ENCODE data around the gene RIMKLA.

GRCh38 chr1:42433369-42433768 lies 52.8 kb downstream of the RIMKLA start:
- TF ChIP-seq CTCF (IDR thresholded peaks at IDR 0.05) (no peak), POLR2A (IDR thresholded peaks at IDR 0.05) (no peak), POLR2AphosphoS5 (IDR thresholded peaks at IDR 0.05) (no peak)

Measured in gastroesophageal sphincter (tissue), 3 donors.